Inflammatory macrophage (primary cell): Measurements from ENCODE around the gene FBXO46.
A peak's percentile ranks its signal among the peaks of the same experiment; 100 is the strongest.
"Not testable (repeated sequence)": the region's sequence is repeated elsewhere in the genome, so short reads cannot be mapped to it uniquely, and the experiment has no call there.

Source experiments
- DNase-seq, 2 donors: peaks; one replicate each; pipeline ENCODE4 v3.0.0-alpha.2; 2020 to 2022

FBXO46 gene

DNA sequence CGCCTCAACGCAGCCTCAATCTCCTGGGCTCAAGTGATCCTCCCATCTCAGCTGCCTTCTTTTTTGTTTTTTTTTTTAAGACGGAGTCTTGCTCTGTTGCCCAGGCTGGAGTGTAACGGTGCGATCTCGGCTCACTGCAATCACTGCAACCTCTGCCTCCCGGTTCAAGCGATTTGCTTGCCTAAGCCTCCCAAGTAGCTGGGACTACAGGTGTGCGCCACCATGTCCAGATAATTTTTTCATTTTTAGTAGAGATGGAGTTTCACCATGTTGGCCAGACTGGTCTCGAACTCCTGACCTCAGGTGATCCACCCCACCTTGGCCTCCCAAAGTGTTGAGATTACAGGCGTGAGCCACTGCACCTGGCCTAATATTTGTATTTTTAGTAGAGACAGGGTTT, 10.6 kb downstream of the FBXO46 start:
- DNase-seq, result not testable (repeated sequence)

DNA sequence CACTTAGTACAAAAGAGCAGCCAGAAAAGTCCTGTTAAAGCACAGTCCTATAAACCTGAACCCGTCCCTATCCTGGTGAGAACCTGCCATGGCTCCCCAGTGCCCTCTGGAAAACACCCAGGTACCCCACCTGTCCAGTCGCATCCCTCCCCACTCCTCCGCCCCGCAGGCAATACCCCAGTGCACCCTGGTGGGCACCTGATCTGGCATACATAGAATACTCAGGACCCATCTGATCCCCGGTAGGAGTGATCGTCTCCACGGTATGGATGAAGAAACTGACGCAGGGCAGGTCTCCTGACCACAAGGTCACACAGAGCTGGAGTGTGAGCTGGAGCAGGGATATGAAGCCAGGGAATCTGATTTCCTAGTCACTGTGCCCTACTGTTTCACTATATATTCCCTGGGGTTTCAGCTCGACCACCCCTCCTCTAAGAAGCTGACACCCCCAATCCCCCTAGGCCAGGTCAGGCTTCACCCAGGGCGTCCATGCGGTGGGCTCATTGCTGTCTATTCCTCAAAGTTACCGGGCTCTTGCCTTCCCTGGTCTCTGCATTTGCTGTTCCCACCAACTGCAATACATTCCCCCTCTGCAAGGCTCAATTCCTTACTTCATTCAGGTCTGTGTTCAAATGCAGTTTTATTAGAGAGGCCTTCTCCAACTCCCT, 12.6 kb downstream of the FBXO46 start:
- DNase-seq, result no peak

DNA sequence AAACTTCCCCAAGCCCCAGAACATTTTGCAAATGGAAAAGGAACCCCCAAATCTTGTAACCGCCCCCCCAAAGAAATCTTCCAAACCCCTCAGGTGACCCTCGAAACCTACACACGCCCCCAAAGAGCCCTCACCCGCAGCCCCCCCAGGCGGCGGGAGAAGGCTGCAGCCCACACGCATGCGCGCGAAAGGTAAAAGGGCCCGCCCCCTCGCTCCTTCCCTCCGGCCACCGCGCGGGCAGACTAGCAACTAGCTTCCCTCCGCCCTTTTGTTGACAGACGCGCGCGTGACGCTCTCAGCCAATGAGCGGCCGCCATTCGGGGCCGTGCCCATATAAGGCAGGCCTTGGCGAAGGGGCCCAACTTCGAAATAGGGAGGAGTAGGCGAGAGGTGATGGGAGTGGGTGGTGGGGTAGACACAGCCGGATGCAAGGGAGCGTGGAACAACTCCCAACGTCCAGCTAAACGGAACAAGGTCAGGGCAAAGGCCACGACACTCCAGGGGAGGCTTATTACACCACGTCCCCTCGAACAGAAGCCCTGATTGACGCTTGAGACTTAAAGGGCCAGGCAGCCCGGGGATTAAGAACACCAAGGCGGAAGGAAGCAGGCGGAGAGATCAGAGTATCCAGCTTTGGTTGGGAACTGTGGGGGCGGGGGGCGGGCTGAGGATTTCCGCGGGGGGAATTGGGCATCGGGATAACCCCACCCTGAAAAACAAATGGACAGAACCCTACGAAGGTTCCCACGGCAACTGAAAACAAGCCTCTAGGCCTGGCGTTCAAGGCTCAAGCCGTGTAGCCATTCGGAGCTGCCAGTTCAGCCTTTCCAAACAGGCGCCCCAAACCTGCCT, 13.3 kb downstream of the FBXO46 start:
- peak; percentile 100 for DNase-seq

DNA sequence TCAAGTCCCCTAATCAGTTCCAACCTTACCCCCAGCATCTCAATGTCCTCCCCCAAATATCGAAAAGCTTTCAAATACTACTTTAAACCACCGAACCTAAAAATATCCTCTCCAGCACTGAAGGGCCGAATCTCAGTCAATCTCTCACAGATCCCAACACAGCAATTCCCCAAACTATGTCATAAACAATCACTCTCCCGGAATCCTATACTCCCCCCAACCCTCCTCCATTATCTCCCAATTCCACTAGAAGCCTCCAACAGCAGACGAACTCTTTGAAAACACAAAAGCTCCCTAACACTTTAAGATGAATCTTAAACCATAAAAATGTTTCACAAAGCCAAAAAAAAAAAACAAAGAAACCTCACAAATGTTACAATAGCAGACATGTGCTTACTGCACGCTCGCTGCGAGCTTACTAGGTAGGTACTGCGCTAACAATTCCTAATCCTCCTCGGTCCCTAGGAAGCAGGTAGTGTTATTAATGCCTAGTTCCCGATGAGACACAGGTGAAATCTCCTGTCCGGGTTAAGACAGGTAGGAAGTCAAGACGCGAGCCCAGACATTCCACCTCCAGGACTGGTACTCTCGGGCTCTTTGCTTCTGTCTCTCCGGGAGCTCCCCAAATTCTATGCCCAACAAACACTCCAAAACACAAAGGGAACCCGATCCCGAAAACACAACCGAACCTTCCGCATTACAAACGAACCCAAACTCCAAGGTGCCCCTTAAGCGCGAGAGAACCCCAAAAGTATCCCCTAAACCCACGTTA, 14.2 kb downstream of the FBXO46 start:
- DNase-seq, result peak in 1 of 2 donors; percentile 4

DNA sequence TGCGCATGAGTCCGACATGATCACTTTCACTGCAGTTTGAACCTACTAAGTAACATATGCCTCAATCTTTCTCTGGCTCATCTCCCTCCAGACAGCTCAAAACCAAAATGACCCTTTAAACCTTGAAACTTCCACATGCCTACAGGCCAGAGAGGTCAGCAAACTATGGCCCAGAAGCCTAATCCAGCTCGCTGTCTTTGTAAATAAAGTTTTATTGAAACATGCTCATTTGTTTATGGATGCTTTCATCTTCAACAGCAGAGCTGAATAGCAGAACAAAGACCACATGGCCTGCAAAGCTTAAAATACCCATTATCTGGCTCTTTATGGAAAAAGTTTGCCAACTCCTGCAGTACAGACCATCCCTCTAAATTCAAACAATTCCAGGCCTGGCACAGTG, 15.6 kb downstream of the FBXO46 start:
- DNase-seq, result peak in 1 of 2 donors; percentile 16

DNA sequence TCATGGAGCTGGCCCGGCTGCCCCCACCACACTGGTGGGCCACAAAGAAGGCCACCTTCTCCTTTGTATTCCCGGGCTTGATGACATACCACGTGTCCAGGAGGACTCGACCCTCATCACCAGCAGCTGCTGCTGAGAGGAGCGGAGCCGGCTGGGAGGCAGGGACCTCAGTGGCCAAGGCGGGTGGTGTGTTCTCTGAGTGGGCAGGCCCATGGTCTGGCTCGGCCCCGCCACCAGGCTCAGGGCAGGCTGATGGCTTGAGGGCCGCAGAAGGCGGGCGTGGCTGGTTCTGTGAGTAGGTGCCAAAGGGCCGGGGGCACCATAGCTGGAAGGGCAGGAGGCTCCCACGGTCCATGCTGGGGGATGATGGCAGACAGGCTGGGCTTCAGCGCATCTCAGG, 17.6 kb downstream of the FBXO46 start:
- DNase-seq, result no peak

DNA sequence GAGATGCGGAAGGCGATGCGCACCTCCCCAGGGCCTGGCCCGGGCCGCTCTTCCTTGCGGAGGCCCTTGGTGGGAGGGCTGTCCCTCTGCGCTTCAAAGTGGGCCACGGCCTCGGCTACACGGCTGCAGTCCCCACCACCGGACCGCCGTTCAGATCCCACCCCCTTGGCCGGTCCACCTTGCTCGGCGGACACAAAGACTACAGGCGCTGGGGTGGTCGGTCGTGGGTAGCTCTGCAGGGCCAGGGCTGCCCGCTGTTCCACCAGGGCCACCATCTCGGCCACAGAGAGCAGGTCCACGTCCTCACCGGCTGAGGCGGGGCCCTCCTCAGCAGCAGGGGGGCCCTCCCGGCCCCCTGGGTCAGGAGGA, 18.0 kb downstream of the FBXO46 start:
- no peak for DNase-seq

DNA sequence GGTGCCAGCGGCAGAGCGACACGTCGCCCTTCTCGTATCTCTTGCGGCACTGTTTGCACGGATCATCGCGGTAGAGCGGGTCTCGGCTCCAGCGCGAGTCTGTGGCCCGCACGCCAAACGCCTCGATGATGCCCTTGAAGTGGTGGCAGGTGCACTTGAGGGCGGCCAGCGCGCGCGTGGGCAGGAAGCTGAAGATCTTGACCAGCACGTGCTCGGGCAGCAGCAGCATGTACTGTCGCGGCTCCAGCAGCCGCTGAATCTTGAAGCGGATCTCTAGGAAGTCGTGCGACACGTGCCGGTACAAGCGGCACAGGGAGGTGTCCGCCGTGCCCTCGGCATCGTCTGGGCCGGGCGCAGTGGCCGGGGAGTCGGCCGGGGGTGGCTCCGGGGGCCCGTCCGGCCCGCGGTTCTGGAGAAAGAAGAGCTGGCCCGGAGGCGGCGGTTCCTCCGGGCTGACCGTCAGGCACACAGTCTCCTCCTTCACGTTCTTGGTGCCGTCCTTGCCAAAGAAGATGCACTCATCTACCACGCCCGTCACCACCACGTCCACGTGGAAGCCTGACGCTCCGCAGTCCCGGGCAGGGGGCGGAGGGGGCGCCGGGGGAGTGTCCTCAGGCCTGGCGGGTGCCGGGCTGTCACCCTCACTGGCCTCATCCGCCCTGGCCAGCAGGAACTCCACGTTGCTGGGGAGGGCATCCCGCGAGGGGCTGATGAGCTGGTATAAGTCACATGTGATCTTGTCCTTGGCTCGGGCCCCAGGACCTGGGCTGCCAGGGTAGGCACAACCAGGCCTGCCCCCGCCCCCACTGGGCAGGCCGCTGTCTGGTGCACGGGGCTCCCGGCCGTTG, 18.6 kb downstream of the FBXO46 start:
- DNase-seq, result no peak

DNA sequence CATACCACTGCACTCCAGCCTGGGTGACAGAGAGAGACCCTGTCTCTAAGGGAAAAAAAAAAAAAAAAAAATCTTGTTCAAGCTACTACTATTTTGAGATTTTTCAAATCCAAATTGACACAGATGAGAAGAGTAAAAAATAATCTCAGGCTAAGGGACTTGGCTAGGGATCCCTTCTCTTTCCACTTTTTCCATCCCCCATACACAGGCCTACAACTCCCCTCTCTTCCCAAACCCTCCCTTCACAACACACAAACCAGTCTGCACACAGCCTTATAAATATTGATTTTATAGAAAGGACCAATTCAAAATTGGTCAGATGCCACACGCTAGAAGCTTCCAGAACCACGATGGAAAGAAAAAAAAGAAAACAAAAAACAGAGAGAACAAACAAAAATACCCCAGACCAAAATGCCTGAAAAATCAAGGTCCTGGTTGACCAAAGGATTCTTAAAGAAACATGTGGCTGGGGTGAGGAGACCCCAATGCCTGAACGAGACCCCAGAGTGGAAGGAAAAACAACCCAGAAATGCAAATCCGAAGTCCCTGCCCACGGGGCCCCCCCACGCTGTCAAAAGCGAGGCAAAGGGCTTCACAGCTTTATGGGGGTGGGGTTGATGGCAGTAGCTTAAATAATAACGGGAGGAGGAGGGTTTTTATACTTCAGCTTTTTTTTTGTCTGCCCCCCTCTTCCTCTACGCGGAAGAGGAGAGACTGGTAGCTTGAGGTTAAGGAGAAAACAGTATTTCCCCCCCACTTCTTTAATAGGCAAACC, 20.2 kb downstream of the FBXO46 start:
- no peak for DNase-seq

DNA sequence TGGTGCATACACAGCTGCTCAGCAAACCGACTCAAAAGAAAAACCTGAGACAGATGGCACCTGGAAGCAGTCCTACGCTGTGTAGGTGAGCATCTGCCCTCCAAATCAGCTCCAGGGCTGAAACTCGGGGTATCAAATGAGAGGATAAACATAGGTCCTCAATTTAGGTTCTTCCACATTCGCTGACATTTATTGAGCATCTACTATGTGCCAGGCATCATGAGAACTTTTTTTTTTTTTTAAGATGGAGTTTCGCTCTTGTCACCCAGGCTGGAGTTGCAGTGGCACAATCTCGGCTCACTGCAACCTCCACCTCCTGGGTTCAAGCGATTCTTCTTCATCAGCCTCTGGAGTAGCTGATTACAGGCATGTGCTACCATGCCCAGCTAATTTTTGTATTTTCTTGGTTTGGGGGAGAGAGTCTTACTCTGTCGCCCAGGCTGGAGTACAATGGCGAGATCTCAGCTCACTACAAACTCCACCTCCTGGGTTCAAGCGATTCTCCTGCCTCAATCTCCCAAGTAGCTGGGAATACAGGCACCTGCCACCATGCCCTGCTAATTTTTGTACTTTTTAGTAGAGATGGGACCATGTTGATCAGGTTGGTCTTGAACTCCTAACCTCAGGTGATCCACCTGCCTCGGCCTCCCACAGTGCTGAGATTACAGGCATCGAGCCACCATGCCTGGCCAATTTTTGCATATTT, 24.8 kb downstream of the FBXO46 start:
- no peak for DNase-seq

DNA sequence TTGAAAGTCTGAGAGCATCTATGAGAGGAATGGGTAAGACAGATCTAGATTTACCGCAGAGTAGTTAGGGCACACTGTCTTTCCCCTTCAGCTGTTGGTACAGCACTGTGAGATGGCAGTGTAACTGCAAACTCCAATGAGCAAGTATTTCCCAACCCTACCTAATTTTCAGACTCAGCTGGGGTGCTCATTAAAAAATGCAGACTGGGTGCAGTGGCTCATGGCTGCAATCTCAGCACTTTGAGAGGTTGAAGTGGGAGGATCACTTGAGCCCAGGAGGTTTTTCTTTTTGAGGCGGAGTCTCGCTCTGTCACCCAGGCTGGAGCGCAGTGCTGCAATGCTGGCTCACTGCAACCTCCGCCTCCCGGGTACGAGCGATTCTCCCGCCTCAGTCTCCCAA, 25.6 kb downstream of the FBXO46 start:
- DNase-seq, result no peak

DNA sequence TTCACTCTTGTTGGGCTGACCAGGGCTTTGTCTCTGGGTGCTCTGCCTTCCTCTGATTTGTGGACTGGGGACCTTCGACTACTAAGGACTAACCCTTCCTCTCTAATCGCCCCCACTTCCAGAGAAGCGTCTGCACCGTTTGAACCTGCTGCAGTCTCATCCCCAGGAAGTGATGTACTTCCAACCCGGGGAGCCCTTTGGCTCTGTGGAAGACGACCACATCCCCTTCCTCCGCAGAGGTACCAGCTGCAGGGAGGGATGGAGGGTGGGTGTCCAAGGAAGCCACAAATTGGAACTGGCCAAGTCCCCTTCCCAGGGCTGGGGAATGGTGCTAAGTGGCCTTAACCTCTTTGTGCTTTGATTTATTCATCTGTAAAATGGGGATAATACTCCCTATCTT, 29.0 kb downstream of the FBXO46 start:
- DNase-seq, result no peak

DNA sequence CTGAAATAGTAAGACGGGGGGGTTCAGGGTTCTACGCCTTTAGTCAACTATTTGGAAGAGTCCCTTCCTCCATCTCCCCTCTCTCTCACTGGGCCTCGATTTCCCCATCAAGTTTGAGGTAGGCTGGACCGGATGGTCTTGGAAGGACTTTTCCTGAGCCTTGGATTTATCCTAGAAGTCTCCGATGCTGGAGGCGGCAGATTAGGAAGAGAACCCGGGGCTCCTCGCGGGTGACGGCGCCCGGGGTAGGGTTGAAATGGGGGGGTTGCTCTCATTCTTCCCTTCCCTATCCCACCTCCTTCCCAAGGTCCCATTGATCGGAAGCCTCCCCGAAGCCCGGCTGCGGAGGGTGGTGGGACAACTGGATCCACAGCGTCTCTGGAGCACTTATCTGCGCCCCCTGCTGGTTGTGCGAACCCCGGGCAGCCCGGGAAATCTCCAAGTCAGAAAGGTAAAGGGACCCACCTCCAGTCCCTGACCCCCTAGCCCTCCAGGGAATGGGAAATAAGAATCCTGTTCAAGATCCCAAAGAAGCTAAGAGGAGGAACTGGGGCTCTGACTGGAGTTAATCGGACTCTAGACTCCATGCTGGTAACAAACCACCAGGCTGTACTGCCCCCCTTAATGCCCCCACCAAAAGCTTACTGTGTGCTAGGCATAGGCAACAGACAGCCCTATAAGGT, 37.4 kb downstream of the FBXO46 start:
- peak; percentile 68 to 74 for DNase-seq

DNA sequence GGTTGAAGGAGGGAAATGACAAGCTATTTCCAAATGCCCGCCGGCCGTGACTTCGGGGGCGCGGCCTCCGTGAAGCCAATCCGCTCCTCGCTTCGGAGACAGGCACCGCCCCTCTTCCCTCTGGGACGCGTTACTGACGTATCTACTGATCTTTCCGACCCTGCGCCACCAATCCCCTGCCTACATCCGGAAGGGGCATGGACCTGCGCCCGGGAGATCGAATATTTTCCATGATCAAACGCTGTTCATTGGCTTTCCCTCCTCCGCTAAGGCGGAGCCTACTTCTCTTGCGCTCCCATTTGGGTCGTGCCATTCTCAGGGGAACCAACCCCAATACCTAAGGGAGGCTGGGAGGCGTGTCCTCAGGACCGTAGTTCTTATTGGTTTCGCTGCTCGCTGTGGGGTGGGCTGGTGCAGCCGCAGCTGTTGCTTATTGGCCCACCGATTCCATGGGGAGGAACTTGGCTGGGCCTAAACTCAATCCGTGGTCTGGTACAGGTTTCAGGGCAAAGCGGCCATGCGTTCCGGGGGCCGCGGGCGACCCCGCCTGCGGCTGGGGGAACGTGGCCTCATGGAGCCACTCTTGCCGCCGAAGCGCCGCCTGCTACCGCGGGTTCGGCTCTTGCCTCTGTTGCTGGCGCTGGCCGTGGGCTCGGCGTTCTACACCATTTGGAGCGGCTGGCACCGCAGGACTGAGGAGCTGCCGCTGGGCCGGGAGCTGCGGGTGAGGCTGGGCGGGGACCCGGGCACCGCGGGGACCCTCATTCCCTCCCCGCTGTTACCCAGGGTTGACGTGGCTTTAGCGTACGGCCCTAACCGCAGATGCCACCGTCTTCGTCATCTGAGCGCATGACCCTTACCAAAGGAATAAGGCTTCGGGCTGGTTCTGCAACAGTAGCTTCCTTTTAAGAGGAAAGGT, 38.2 kb downstream of the FBXO46 start, which contains the start of gene QPCTL:
QPCTL (plus strand) TSS at position 480 of the 919 bp plus-strand sequence; CDS start at position 518, 38 bp downstream.
- DNase-seq, result peak; percentile 100

DNA sequence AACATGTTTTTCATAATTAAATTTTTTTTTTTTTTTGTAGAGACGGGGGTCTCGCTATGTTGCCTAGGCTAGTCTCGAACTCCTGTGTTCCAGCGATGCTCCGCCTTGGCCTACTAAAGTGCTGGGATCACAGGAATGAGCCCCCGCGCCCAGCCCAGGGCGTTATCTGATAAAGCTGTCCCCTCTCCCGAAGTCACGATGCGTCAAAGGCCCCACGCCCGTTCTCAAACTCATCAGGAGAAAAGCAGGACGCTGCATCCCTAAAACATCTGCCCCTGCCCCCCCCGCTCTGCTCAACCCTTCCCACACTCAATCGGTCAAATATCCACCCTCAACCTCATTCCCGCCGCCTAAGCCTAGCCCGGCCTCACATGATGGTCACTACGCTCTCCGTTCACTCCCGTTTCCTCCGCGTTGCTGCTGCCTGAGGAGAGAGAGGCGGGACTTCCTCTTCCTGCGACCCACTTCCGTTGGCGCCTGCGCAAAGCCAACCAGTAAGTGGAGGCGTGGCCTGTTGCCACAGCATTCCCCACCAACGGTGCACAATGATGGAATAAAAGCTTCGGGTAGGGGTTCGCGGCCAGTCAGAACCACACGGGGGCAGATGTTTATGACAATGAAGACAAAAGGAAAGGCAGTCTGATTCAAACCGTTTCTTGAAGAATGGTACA, 39.0 kb downstream of the FBXO46 start, which contains the start of gene SNRPD2:
SNRPD2 (minus strand) TSS at position 438 of the 671 bp plus-strand sequence; CDS start at position 373, 65 bp downstream.
- DNase-seq, result peak; percentile 96 to 97

DNA sequence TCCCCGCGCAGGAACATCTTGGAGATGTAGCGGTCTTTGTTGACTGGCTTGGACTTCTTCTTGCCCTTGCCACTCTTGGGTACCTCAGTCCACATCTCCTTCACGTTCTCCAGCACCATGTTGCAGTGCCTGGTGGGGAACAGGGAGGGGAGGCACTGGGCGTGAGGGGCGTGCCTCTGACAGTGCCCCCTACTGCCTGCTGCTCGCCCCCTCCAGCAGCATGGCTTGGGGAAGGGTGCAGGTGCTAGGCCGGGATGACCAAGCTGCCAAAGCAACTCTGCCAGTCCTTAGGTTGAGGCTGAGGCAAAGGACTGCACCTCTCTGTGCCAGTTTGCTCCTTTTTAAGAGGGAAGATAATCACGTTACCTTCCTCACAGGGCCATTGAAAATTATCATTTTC, 43.1 kb downstream of the FBXO46 start:
- DNase-seq, result no peak

DNA sequence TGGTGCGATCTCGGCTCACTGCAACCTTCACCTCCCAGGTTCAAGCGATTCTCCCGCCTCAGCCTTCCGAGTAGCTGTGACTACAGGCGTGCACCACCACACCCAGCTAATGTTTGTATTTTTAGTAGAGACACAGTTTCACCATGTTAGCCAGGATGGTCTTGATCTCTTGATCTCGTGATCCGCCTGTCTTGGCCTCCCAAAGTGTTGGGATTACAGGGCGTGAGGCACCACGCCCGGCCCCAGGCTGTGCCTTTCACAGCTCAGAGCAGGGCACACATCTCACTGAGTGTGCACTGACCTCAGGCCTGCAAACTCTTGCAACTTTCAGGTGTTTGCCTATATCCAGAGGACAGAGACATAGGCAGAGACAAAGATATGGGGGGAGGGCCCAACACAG, 45.7 kb downstream of the FBXO46 start:
- not testable (repeated sequence) for DNase-seq

DNA sequence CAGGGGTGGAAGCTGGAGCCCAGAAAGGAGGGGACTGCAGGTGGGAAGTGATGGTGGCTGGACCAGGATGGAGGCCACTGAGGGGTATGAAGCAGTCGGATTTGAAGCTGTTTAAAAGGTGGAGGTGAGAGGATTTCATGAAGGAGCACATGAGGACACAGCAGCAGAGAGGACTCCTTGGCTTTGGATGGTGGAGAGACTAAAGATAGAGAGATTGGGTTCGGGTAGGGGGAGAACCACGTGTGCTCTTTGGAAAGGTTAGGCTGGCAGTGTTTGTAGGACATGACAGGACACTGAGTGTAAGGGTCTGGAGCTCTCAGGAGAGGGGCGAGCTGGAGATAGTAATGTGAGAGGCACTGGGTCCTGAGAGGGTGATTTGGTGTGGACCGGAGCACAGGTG, 47.8 kb downstream of the FBXO46 start:
- DNase-seq, result no peak
